ENCODE results near the gene PCSK6.
"Not testable (repeated sequence)": the region's sequence is repeated elsewhere in the genome, so short reads cannot be mapped to it uniquely, and the experiment has no call there.

Gene PCSK6

DNA sequence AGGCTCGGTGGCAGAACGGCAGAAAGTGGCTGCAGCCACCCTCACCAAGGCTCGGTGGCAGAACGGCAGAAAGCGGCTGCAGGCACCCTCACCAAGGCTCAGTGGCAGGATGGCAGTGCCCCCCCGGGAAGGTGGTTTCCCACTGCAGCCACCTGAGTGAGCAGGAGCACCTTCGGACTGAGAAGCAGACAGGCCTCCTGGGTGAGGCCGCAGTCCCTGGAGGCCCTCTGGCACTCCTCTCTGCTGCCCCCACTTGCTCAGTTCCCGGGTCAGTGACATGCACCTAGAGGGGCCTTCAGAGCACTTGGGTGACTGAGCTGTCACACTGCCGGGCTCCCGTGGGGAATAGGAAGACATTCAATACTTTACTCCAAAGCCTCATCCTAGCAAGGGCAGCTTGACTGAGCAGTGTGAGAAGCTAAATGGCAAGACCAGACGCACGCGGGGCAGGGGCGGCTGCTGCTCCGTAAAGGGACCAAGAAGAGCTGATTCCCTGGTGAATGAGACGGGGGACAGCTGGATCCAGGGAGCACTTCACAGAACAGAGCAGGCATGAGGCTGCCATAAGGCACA lies 62.7 kb downstream of the PCSK6 start:
- no peak overlapping the region for H3K4me3 ChIP-seq (replicated peaks in 1 of 2; ENCODE audit: low read depth in 2 of 2, low read length in 2 of 2)
- DNase-seq (ENCODE audit: low read depth in 2 of 2), result no peak
- TF ChIP-seq, protein P1, sequence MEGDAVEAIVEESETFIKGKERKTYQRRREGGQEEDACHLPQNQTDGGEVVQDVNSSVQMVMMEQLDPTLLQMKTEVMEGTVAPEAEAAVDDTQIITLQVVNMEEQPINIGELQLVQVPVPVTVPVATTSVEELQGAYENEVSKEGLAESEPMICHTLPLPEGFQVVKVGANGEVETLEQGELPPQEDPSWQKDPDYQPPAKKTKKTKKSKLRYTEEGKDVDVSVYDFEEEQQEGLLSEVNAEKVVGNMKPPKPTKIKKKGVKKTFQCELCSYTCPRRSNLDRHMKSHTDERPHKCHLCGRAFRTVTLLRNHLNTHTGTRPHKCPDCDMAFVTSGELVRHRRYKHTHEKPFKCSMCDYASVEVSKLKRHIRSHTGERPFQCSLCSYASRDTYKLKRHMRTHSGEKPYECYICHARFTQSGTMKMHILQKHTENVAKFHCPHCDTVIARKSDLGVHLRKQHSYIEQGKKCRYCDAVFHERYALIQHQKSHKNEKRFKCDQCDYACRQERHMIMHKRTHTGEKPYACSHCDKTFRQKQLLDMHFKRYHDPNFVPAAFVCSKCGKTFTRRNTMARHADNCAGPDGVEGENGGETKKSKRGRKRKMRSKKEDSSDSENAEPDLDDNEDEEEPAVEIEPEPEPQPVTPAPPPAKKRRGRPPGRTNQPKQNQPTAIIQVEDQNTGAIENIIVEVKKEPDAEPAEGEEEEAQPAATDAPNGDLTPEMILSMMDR (IDR thresholded peaks at IDR 0.05; ENCODE audit: low read depth, low read length), result no peak

DNA sequence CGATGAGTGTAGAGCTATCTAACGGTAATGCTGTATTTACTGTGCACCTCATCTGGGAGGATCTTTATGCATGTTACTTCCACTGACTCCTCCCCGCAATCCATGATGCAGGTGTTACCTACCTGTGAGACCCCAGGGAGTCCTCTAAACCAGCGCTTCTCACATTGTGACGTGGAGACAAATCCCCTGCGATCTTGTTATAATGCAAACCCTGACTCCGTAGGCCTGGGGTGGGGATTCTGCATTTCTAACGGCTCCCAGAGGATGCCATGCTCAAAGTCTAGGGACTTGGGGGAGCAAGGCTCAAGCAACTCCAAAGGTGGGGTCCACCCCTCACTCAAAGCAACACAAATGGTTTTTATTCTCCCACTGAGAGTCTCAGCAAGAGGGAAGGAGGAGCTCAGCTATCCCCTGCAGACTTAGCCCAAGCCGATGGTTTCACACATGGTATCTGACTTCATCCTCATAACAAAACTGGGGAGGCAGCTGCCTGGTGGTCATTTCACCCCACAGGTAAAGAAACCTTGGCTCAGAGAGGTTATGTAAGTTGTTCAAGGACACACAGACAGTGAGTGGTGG lies 63.6 kb downstream of the PCSK6 start:
- no peak overlapping the region for H3K4me3 ChIP-seq (replicated peaks in 1 of 2; ENCODE audit: low read depth in 2 of 2, low read length in 2 of 2)
- no peak for DNase-seq (ENCODE audit: low read depth in 2 of 2)
- TF ChIP-seq, protein P1 (IDR thresholded peaks at IDR 0.05; ENCODE audit: low read depth, low read length), result no peak

DNA sequence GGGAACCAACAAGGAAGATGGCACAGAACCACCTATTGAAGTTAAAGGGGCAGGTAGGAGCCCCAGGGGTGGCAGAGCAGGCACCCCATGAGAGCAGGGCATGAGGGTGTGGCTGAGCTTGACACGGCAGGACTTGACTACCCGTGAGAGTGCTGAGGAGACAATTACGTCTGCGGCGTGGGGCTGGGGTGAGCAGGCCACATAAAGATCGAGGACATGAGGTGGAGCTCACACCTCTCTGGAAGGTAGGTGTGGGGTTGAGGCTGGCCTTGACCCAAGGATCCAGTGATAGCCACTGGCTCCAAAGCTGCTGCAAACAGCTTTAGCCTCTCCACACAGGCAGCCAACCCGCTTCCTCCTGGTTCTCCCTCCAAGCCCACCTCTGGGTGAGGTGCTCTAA lies 64.5 kb downstream of the PCSK6 start:
- TF ChIP-seq, protein P1 (IDR thresholded peaks at IDR 0.05; ENCODE audit: low read depth, low read length), result no peak
- no peak overlapping the region for H3K4me3 ChIP-seq (replicated peaks in 1 of 2; ENCODE audit: low read depth in 2 of 2, low read length in 2 of 2)
- no peak for DNase-seq (ENCODE audit: low read depth in 2 of 2)

DNA sequence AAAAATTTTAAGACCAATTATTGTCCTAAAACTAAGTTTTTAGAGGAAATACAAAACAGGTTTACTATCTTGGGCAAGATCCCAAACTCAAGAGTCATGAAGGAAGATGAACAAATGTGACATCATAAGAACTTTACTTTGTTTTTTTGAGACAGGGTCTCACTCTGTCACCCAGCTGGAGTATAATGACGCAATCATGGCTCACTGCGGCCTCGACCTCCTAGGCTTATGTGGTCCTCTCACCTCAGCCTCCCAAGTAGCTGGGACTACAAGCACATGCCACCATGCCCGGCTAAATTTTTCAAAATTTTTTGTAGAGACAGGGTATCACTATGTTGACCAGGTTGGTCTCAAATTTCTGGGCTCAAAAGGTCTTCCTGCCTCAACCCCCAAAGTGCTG lies 69.3 kb downstream of the PCSK6 start:
- DNase-seq (ENCODE audit: low read depth in 2 of 2), result no peak
- TF ChIP-seq, protein P1 (IDR thresholded peaks at IDR 0.05; ENCODE audit: low read depth, low read length), result no peak
- H3K4me3 ChIP-seq (replicated peaks in 1 of 2; ENCODE audit: low read depth in 2 of 2, low read length in 2 of 2), result no peak overlapping the region

DNA sequence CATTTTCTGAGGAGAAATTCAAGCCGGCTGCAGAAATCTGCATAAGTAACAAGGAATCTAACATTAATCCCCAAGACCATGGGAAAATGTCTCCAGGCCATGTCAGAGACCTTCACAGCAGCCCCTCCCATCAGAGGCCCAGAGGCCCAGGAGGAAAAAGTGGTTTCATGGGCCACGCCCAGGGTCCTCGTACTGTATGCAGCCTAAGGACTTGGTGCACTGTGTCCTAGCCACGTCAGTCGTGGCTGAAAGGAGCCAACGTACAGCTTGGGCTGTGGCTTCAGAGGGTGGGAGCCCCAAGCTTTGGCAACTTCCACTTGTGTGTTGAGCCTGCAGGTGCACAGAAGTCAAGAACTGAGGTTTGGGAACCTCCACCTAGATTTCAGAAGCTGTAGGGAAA lies 73.0 kb downstream of the PCSK6 start:
- DNase-seq (ENCODE audit: low read depth in 2 of 2); H3K4me3 ChIP-seq (replicated peaks in 1 of 2; ENCODE audit: low read depth in 2 of 2, low read length in 2 of 2): not testable (repeated sequence)

DNA sequence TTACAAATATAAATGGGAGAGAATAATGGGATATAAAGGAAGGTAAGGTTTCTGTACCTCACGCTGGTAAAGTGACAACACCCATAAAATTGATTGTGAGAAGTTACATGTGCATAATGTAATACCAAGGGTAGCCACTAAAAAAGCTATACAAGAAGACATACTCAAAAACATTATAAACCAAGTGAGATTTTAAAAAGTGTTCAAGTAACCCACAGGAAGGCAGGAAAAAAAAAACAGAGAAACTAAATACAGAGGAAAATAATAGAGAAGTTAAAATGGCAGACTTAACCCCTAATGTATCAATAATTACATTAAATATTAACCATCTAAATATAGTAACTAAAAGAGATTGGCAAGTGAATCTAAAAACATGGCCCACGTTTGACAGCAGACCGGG lies 76.3 kb downstream of the PCSK6 start:
- no peak for DNase-seq (ENCODE audit: low read depth in 2 of 2)
- TF ChIP-seq, protein P1 (IDR thresholded peaks at IDR 0.05; ENCODE audit: low read depth, low read length), result no peak
- no peak overlapping the region for H3K4me3 ChIP-seq (replicated peaks in 1 of 2; ENCODE audit: low read depth in 2 of 2, low read length in 2 of 2)

DNA sequence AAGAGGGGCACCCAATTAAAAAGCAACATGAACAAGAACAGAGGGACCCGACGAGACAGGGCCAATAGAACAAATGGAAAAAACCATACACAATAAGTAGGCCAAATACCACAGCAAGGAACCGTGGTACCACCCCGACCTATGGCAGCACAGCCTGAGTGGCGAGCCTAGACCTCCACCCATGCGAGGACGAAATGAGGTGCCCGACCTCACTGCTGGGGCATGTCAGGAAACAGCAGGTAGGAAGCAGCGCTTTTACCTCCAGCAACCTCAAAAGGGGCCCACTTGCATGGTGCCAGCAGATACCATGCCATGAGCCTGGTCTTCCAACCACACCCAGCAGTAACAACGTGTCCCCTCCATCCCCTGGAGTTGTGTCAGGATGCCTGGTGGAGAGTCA lies 77.9 kb downstream of the PCSK6 start:
- H3K4me3 ChIP-seq (replicated peaks in 1 of 2; ENCODE audit: low read depth in 2 of 2, low read length in 2 of 2), result no peak overlapping the region
- TF ChIP-seq, protein P1 (IDR thresholded peaks at IDR 0.05; ENCODE audit: low read depth, low read length), result no peak
- no peak for DNase-seq (ENCODE audit: low read depth in 2 of 2)

Measured in cardiac fibroblast (primary cell).